Spleen (tissue), 7 donors: ENCODE measurements around the gene CCDC71L.

Source experiments
- POLR2A ChIP-seq, 3 donors: fragments of 450-650 bp; IDR thresholded peaks; one replicate each; pipeline ENCODE4 v1.5.1; 2017; ENCODE audit warnings: antibody characterized with exemption in 3 of 3, mild to moderate bottlenecking in 1 of 3
- TF ChIP-seq, protein P1 (sequence below), 11 experiments: fragments of 200-600 bp in 7 of 11; fragments of 450-650 bp in 4 of 11; sonication (generic) in 4 of 11; IDR thresholded peaks in 8 of 11; conservative IDR thresholded peaks in 3 of 11; 1 replicate in 7 of 11; 2 replicates in 4 of 11; pipeline versions ENCODE4 v1.4.0 to v1.8.0; 2016 to 2021; ENCODE audit warnings: antibody characterized with exemption in 11 of 11, inconsistent platforms in 4 of 11, mild to moderate bottlenecking in 1 of 11
- donor health status: DM: no; HTN: no; CAD: no; lungs with moderate emphysema.
- donor health status: DM: no; HTN: no; CAD: no.
- donor health status: DM: no; HTN: no; CAD: no.

DNA sequence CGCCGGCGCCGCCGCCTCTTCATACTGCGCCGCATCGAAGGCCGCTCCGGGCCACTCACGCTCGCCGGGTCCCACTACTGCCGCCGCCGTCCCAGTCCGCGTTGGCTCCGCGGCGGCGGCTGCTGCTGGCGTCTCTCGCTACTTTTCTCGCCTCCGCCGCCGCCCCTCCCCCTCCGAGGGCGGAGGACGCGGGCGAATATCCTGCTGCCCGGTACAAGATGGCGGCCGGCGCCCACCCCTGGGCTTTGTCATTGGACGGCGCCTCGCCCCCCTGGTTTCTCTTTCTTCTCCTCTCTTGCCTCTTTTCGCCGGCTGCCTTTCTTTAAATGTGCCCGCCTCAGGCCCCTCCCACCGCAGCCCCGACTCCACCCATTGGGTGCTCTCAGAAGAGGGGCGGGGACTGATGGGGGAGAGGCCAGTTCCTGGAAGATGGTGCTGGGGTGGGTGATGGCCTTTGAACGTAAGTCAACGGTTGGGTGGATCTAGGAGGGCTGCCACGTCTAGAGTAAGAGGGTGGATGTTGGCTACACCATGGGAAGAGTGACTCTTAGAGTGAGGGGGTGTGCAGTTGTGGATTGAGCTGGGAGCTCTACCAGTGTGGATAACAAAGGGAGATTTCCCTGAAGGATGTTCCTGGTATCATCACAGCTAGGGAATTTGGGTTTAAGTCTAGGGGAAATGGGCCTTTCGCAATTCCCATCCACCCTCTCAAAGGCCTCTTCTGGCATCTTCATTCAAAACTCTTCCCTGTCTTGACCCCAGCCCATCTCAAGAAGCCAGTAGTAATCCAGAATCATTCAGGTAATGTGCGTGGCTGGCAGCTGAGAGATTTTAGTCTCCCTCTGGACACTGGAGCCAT lies at the start of gene CCDC71L:
- TF ChIP-seq, protein P1, sequence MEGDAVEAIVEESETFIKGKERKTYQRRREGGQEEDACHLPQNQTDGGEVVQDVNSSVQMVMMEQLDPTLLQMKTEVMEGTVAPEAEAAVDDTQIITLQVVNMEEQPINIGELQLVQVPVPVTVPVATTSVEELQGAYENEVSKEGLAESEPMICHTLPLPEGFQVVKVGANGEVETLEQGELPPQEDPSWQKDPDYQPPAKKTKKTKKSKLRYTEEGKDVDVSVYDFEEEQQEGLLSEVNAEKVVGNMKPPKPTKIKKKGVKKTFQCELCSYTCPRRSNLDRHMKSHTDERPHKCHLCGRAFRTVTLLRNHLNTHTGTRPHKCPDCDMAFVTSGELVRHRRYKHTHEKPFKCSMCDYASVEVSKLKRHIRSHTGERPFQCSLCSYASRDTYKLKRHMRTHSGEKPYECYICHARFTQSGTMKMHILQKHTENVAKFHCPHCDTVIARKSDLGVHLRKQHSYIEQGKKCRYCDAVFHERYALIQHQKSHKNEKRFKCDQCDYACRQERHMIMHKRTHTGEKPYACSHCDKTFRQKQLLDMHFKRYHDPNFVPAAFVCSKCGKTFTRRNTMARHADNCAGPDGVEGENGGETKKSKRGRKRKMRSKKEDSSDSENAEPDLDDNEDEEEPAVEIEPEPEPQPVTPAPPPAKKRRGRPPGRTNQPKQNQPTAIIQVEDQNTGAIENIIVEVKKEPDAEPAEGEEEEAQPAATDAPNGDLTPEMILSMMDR (IDR thresholded peaks at IDR 0.05 in 8 of 11, conservative IDR thresholded peaks at IDR 0.05 in 3 of 11), result peak in 1 of 11 experiments; percentile 20
- TF ChIP-seq POLR2A (IDR thresholded peaks at IDR 0.05), result peak in 1 of 3 donors; percentile 49
